ENCODE data around the gene TCN2.

TCN2 gene

GRCh38 chr22:30614268-30614667 lies 7.3 kb downstream of the TCN2 start (continued):
- TF ChIP-seq, protein P1, sequence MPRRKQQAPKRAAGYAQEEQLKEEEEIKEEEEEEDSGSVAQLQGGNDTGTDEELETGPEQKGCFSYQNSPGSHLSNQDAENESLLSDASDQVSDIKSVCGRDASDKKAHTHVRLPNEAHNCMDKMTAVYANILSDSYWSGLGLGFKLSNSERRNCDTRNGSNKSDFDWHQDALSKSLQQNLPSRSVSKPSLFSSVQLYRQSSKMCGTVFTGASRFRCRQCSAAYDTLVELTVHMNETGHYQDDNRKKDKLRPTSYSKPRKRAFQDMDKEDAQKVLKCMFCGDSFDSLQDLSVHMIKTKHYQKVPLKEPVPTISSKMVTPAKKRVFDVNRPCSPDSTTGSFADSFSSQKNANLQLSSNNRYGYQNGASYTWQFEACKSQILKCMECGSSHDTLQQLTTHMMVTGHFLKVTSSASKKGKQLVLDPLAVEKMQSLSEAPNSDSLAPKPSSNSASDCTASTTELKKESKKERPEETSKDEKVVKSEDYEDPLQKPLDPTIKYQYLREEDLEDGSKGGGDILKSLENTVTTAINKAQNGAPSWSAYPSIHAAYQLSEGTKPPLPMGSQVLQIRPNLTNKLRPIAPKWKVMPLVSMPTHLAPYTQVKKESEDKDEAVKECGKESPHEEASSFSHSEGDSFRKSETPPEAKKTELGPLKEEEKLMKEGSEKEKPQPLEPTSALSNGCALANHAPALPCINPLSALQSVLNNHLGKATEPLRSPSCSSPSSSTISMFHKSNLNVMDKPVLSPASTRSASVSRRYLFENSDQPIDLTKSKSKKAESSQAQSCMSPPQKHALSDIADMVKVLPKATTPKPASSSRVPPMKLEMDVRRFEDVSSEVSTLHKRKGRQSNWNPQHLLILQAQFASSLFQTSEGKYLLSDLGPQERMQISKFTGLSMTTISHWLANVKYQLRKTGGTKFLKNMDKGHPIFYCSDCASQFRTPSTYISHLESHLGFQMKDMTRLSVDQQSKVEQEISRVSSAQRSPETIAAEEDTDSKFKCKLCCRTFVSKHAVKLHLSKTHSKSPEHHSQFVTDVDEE (CRISPR knock-in tag; IDR thresholded peaks at IDR 0.05) = no peak
- no peak for TF ChIP-seq ZC3H10 (CRISPR knock-in tag; IDR thresholded peaks at IDR 0.05)

DNA sequence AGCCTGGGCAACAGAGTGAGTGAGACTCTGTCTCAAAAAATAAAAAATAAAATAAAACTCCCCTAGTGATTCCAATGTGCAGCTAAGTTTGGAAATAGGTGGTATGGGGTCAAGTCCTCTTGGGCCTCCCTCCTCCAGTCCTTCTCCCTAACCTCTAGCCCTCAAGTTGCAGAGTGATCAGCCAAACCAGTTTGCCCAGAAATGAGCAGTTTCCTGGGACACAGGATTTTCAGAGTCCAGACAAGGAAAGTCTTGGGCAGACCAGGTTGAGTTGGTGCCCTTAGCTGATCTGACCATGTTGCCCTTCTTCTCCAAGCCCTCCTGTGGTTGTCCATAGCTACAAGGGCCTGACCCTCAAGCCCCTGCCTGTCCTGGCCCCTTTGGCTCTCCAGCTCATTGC lies 7.9 kb downstream of the TCN2 start:
- TF ChIP-seq, protein P1 (CRISPR knock-in tag; IDR thresholded peaks at IDR 0.05) = no peak
- TF ChIP-seq TOX (CRISPR knock-in tag; IDR thresholded peaks at IDR 0.05; ENCODE audit: borderline replicate concordance) (no peak), ARNTL (CRISPR knock-in tag; IDR thresholded peaks at IDR 0.05; ENCODE audit: borderline replicate concordance, low read depth) (no peak), PPARA (CRISPR knock-in tag; IDR thresholded peaks at IDR 0.05; ENCODE audit: borderline replicate concordance) (no peak), ZNF8 (CRISPR knock-in tag; IDR thresholded peaks at IDR 0.05) (no peak), TCF4 (CRISPR knock-in tag; IDR thresholded peaks at IDR 0.05; ENCODE audit: borderline replicate concordance) (no peak), ZFP30 (CRISPR knock-in tag; IDR thresholded peaks at IDR 0.05) (no peak), ESRRG (CRISPR knock-in tag; IDR thresholded peaks at IDR 0.05) (no peak), POU6F1 (CRISPR knock-in tag; IDR thresholded peaks at IDR 0.05; ENCODE audit: borderline replicate concordance, low read depth) (no peak), ZNF565 (CRISPR knock-in tag; conservative IDR thresholded peaks at IDR 0.05; ENCODE audit: low read depth) (no peak), RARB (CRISPR knock-in tag; IDR thresholded peaks at IDR 0.05) (no peak), BACH2 (CRISPR knock-in tag; IDR thresholded peaks at IDR 0.05; ENCODE audit: borderline replicate concordance) (no peak)
- TF ChIP-seq, protein P2, sequence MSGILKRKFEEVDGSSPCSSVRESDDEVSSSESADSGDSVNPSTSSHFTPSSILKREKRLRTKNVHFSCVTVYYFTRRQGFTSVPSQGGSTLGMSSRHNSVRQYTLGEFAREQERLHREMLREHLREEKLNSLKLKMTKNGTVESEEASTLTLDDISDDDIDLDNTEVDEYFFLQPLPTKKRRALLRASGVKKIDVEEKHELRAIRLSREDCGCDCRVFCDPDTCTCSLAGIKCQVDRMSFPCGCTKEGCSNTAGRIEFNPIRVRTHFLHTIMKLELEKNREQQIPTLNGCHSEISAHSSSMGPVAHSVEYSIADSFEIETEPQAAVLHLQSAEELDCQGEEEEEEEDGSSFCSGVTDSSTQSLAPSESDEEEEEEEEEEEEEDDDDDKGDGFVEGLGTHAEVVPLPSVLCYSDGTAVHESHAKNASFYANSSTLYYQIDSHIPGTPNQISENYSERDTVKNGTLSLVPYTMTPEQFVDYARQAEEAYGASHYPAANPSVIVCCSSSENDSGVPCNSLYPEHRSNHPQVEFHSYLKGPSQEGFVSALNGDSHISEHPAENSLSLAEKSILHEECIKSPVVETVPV (CRISPR knock-in tag; IDR thresholded peaks at IDR 0.05) = no peak
- no peak for ATAC-seq

DNA sequence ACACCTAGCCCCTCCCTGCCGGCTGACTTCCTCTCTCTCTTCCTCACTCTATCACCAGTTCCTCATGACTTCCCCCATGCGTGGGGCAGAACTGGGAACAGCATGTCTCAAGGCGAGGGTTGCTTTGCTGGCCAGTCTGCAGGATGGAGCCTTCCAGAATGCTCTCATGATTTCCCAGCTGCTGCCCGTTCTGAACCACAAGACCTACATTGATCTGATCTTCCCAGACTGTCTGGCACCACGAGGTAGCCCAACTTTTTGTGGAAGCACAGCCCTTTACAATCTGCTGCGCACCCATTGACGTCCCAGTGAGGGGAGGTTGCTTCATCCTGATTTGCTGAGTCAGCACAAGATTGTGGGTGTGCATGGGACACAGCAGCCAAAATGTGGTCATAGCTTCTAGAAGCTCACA lies 8.6 kb downstream of the TCN2 start:
- TF ChIP-seq BACH2 (CRISPR knock-in tag; IDR thresholded peaks at IDR 0.05; ENCODE audit: borderline replicate concordance) (no peak), POU6F1 (CRISPR knock-in tag; IDR thresholded peaks at IDR 0.05; ENCODE audit: borderline replicate concordance, low read depth) (no peak), ZNF8 (CRISPR knock-in tag; IDR thresholded peaks at IDR 0.05) (no peak), CSDC2 (CRISPR knock-in tag; IDR thresholded peaks at IDR 0.05) (no peak), TOX (CRISPR knock-in tag; IDR thresholded peaks at IDR 0.05; ENCODE audit: borderline replicate concordance) (no peak), ZNF70 (CRISPR knock-in tag; IDR thresholded peaks at IDR 0.05) (no peak), PATZ1 (CRISPR knock-in tag; IDR thresholded peaks at IDR 0.05; ENCODE audit: borderline replicate concordance) (no peak), SNAI2 (CRISPR knock-in tag; IDR thresholded peaks at IDR 0.05) (no peak)
- no peak for ATAC-seq
